Immature natural killer cell (primary cell): ENCODE measurements around the gene ELOVL3. TPM values are rescaled to one million over a fixed set of nuclear protein-coding genes. Genes with fewer than 3 reads are reported as not detected.
A peak's percentile ranks its signal among the peaks of the same experiment; 100 is the strongest.

Experiments used
- DNase-seq, 3 donors: peaks; one replicate each; pipeline ENCODE4 v3.0.0; 2022; ENCODE audit warnings: mixed read lengths in 1 of 3
- H3K27ac Mint-ChIP-seq, 6 donors: one replicate each; pipeline ENCODE4 v1.8.0; 2020; ENCODE audit warnings: mixed read lengths in 6 of 6, mild to moderate bottlenecking in 5 of 6, inconsistent platforms in 4 of 6, moderate library complexity in 3 of 6
- H3K27me3 Mint-ChIP-seq, 3 donors: one replicate each; pipeline ENCODE4 v1.8.0; 2020 to 2021; ENCODE audit warnings: low read depth in 3 of 3, mild to moderate bottlenecking in 3 of 3, mixed read lengths in 3 of 3, moderate library complexity in 3 of 3, inconsistent platforms in 1 of 3
- H3K36me3 Mint-ChIP-seq, 3 donors: one replicate each; pipeline ENCODE4 v1.8.0; 2020; ENCODE audit warnings: mixed read lengths in 3 of 3, inconsistent platforms in 2 of 3, mild to moderate bottlenecking in 2 of 3
- H3K4me1 Mint-ChIP-seq, 2 donors: one replicate each; pipeline ENCODE4 v1.8.0; 2020; ENCODE audit warnings: inconsistent platforms in 2 of 2, mild to moderate bottlenecking in 2 of 2, mixed read lengths in 2 of 2, moderate library complexity in 1 of 2
- H3K4me3 Mint-ChIP-seq, 5 donors: one replicate each; pipeline ENCODE4 v1.8.0; 2020; ENCODE audit warnings: mild to moderate bottlenecking in 5 of 5, mixed read lengths in 5 of 5, inconsistent platforms in 3 of 5, moderate library complexity in 3 of 5
- H3K9me3 Mint-ChIP-seq, 6 donors: one replicate each; pipeline ENCODE4 v1.8.0; 2020; ENCODE audit warnings: mild to moderate bottlenecking in 6 of 6, mixed read lengths in 6 of 6, inconsistent platforms in 4 of 6, moderate library complexity in 3 of 6
- polyA plus RNA-seq, 3 donors: library from polyadenylated mRNA; unstranded; fragments of 300-500 nt; fragmentation: Illumina TruSeq; gene quantifications; one replicate each; pipeline ENCODE4 v1.2.3, GENCODE V29; 2021

The ELOVL3 gene
- polyA plus RNA-seq, 3 donors from 2014 or later, result not detected

DNA sequence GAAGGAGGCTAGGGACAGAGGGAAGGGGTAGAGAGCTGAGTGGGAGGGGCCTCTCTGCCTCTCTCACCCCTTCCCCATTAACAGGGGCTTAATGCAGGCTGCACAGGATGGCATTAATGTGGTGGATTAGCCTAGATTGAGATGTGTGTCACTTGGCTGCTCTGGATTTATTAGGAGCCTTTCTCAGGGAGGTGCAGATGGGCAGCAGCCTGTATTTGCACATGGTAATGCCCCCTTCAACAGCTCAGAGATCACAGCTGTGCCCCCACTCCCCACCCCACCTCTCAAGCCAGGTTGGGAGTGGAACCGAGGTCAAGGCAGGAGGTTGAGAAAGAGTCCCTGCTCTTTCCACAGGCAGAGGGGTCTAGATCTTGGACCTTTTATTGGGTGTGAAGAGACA lies 7.9 kb downstream of the ELOVL3 start:
- H3K27me3 Mint-ChIP-seq, result peaks cover 14 to 17% (median 14%) of the 10 kb centered on the region in 3 donors
- no peaks in the 10 kb centered on the region for H3K36me3 Mint-ChIP-seq
- peaks cover 9 to 19% of the 10 kb centered on the region in 2 donors for H3K4me1 Mint-ChIP-seq
- H3K4me3 Mint-ChIP-seq, result no peak overlapping the region
- H3K27ac Mint-ChIP-seq, result no peak overlapping the region
- DNase-seq, result no peak
- no peaks in the 10 kb centered on the region for H3K9me3 Mint-ChIP-seq

DNA sequence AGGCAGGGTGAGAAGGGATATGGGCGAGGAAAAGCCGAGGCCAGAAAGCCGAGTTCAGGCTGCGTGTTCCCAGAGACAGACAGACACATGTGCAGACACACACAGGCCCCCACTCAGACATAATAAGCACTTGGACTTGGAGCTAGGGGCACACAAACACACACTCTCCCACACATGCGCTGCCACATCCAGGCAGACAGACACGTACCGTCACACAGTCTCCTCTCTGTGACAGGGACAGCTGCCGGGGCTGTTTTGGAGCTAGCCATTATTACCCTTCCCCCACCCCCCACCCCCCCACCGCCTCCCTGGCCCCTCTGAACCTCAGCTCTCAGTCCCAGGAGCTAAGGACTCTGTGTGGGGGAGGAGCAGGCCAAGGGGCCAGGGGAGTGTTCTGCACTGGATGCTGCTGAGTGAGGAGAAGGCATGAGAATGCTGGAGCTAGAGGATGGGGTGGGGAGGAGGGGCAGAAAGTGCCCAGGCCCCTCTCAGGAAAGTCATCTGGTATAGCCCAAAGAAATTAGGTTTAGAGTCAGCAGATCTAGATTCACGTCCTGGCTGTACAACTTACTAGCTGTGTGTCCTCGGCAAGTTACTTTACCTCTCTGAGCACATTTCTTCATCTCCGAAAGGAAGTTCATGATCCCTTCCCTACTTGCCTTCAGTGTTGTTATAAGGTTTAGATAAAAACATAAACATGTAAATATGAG lies 8.9 kb downstream of the ELOVL3 start:
- H3K4me3 Mint-ChIP-seq, result no peak overlapping the region
- H3K27ac Mint-ChIP-seq, result no peak overlapping the region
- DNase-seq, result no peak
- peaks cover 11 to 17% (median 13%) of the 10 kb centered on the region in 3 donors for H3K27me3 Mint-ChIP-seq
- peaks cover 4 to 12% of the 10 kb centered on the region in 2 donors for H3K4me1 Mint-ChIP-seq
- H3K9me3 Mint-ChIP-seq, result no peaks in the 10 kb centered on the region
- H3K36me3 Mint-ChIP-seq, result no peaks in the 10 kb centered on the region

DNA sequence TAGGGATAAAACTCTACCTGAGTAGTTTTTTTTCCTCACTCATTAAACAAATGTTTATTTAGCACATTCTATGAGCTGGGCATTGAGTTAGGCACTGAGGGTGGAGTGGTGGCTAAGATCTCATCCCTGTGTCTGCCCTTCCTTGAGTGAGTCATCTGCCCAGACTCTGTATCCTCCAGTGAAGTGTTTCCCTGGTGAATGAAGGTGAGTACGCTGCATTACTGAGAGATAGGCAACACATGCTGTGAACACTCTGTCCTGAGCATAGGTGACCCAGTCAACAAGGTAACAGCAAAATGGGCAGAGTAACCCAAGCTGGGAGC lies 9.5 kb downstream of the ELOVL3 start:
- no peak overlapping the region for H3K4me3 Mint-ChIP-seq
- no peak for DNase-seq
- H3K36me3 Mint-ChIP-seq, result no peaks in the 10 kb centered on the region
- H3K27me3 Mint-ChIP-seq, result peaks cover 13 to 21% (median 15%) of the 10 kb centered on the region in 3 donors
- H3K4me1 Mint-ChIP-seq, result peaks cover 0 to 12% of the 10 kb centered on the region in 2 donors
- no peaks in the 10 kb centered on the region for H3K9me3 Mint-ChIP-seq
- H3K27ac Mint-ChIP-seq, result no peak overlapping the region

- no peaks in the 10 kb centered on the region for H3K36me3 Mint-ChIP-seq
- H3K27me3 Mint-ChIP-seq, result peaks cover 15 to 21% (median 15%) of the 10 kb centered on the region in 3 donors
- H3K4me3 Mint-ChIP-seq, result no peak overlapping the region
- peaks cover 2 to 14% of the 10 kb centered on the region in 2 donors for H3K4me1 Mint-ChIP-seq
- DNase-seq, result no peak
- no peaks in the 10 kb centered on the region for H3K9me3 Mint-ChIP-seq
- H3K27ac Mint-ChIP-seq, result no peak overlapping the region
Observed at GRCh38 chr10:102236006-102236405, 9.9 kb downstream of the ELOVL3 start.

- Mint-ChIP-seq H3K9me3 (no peaks in the 10 kb centered on the region), H3K4me3 (no peak overlapping the region), H3K27ac (no peak overlapping the region), H3K4me1 (peaks cover 16 to 18% of the 10 kb centered on the region in 2 donors), H3K27me3 (peaks cover 12 to 29% (median 12%) of the 10 kb centered on the region in 3 donors), H3K36me3 (no peaks in the 10 kb centered on the region)
- no peak for DNase-seq
Observed at GRCh38 chr10:102237711-102238252, 11.7 kb downstream of the ELOVL3 start.

DNA sequence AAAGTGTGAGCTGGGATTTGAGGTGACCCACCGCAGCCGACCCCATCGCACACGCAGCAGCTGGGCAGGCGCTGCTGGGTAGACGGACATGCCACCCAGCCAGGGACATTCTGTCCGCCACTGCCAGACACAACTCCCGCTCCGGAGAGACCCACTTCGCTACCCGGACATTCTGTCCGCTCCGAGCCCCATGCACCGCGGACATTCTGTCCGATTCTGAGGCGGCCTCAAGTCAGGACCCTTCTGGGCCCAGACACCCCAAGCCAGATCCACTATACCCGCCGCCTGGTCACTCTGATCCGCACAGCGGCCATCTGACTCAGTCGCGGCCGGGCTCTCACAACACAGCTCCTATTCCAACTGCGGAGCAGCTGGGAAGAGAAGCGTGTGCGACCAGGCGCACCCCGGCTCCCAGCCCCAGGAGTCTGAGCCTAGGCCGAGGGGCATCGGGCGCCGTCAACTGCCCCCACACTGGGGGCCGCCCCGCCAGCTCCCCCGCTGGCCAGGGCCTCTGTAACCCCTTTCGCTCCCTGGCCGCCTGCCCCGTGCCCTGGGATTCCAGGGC lies 14.4 kb downstream of the ELOVL3 start:
- peaks cover 28 to 33% of the 10 kb centered on the region in 2 donors for H3K4me1 Mint-ChIP-seq
- no peaks in the 10 kb centered on the region for H3K36me3 Mint-ChIP-seq
- H3K27me3 Mint-ChIP-seq, result peaks cover 12 to 32% (median 15%) of the 10 kb centered on the region in 3 donors
- H3K4me3 Mint-ChIP-seq, result peak overlapping the region in 4 of 5 donors; percentile 19 to 87 (median 75)
- H3K27ac Mint-ChIP-seq, result no peak overlapping the region
- H3K9me3 Mint-ChIP-seq, result no peaks in the 10 kb centered on the region
- no peak for DNase-seq

DNA sequence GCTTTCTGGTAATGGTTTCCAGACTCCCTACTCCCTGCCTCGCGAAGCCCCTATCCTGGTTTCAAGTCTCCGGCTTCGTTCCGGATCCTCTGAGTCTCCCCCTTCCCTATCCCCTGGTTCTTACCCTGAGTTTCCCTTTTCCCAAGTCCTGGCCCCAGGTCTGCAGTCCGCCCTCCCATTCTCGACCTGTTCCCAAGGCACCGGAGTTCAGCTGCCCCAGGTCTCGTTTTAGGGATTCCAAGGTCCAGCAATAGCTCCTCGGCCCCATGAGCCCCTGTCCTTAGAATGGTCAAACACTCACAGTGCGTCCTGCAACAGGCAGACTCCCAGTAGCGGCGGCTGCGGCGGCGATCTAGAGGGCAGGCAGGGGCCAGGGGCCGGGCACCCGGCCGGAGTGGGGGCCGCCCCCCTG lies 14.9 kb downstream of the ELOVL3 start:
- no peak for DNase-seq
- Mint-ChIP-seq H3K27ac (no peak overlapping the region), H3K9me3 (no peaks in the 10 kb centered on the region), H3K36me3 (no peaks in the 10 kb centered on the region), H3K4me3 (peak overlapping the region; percentile 60 to 87 (median 75)), H3K4me1 (peaks cover 33 to 38% of the 10 kb centered on the region in 2 donors), H3K27me3 (peaks cover 10 to 31% (median 15%) of the 10 kb centered on the region in 3 donors)

GRCh38 chr10:102241444-102242117 lies 15.5 kb downstream of the ELOVL3 start, which contains the start of gene PITX3:
PITX3 (minus strand) TSS chr10:102241512; CDS start chr10:102232080, 9,432 bp downstream.
- peak within 1 kb of the TSS in 5 of 6 donors; percentile 2 to 61 (median 8) for H3K27ac Mint-ChIP-seq
- no peaks in the 10 kb centered on the region for H3K9me3 Mint-ChIP-seq
- peak; percentile 90 to 93 (median 91) for DNase-seq
- H3K4me1 Mint-ChIP-seq, result peaks cover 38 to 43% of the 10 kb centered on the region in 2 donors
- peak within 1 kb of the TSS; percentile 82 to 98 (median 88) for H3K4me3 Mint-ChIP-seq
- H3K27me3 Mint-ChIP-seq, result peaks cover 10 to 31% (median 15%) of the 10 kb centered on the region in 3 donors
- no peaks in the 10 kb centered on the region for H3K36me3 Mint-ChIP-seq

- peaks cover 10 to 27% (median 15%) of the 10 kb centered on the region in 3 donors for H3K27me3 Mint-ChIP-seq
- H3K4me3 Mint-ChIP-seq, result peak overlapping the region; percentile 82 to 98 (median 88)
- no peaks in the 10 kb centered on the region for H3K9me3 Mint-ChIP-seq
- H3K36me3 Mint-ChIP-seq, result no peaks in the 10 kb centered on the region
- peaks cover 44 to 48% of the 10 kb centered on the region in 2 donors for H3K4me1 Mint-ChIP-seq
- H3K27ac Mint-ChIP-seq, result peak overlapping the region in 3 of 6 donors; percentile 7 to 61 (median 8)
- DNase-seq, result no peak
Observed at GRCh38 chr10:102242118-102242485, 16.0 kb downstream of the ELOVL3 start.

GRCh38 chr10:102243309-102243708 lies 17.2 kb downstream of the ELOVL3 start:
- Mint-ChIP-seq H3K4me1 (peaks cover 56 to 60% of the 10 kb centered on the region in 2 donors), H3K36me3 (no peaks in the 10 kb centered on the region), H3K27ac (peak overlapping the region in 1 of 6 donors; percentile 67), H3K27me3 (peaks cover 10 to 27% (median 15%) of the 10 kb centered on the region in 3 donors), H3K4me3 (peak overlapping the region in 3 of 5 donors; percentile 27 to 88 (median 63)), H3K9me3 (no peaks in the 10 kb centered on the region)
- no peak for DNase-seq

DNA sequence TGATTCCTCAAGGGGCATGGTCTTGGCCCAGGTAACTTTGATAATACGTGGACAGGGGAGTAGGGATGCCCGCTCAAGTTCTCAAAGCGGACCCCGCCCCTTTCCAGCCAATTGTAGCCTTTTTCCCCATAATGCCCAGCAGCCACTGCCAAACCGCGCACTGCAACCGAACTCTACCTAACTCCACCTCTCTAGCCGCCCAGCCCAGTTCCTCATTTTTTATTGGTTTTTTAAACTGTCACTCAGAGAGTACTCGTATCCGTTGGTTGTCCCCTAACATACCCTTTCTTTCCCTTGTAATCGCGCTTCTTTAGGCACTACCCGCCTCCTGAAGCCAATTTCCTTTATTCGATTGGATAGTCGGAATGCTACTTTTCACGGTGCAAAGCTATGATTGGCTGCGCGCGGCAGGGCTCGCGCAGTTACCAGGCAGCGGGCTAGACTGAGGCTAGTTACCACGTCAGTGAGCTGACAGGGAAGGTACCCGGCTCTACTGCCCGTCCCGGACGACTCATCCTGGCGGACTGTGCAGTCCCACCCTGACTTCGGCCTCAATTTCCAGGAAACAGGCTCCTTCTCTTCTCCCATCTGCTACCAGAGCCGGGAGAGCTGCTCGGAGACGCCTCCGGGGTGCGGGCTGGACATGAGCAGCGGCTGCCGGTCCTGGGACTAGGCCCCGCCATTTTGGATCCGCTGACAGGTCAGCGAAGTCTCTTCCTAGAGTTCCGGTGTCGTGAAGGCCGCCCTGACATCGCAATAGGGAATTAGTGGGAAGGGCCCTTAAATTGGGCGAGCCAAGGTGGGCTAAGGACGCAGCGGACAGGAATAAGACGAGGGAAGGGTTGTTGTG lies 19.2 kb downstream of the ELOVL3 start, which contains the start of gene GBF1:
TSS of gene GBF1 (plus strand) at position 451 of the 850 bp plus-strand sequence. CDS start 13,407 bp downstream, outside the sequence.
- peaks cover 61 to 67% of the 10 kb centered on the region in 2 donors for H3K4me1 Mint-ChIP-seq
- H3K9me3 Mint-ChIP-seq, result no peaks in the 10 kb centered on the region
- H3K4me3 Mint-ChIP-seq, result peak within 1 kb of the TSS; percentile 97 to 100 (median 98)
- DNase-seq, result peak; percentile 96 to 97 (median 97)
- peaks cover 10 to 20% (median 14%) of the 10 kb centered on the region in 3 donors for H3K27me3 Mint-ChIP-seq
- H3K36me3 Mint-ChIP-seq, result no peaks in the 10 kb centered on the region
- H3K27ac Mint-ChIP-seq, result peak within 1 kb of the TSS; percentile 95 to 99 (median 98)

GRCh38 chr10:102245932-102246251 lies 19.8 kb downstream of the ELOVL3 start:
- Mint-ChIP-seq H3K9me3 (no peaks in the 10 kb centered on the region), H3K4me1 (peaks cover 58 to 66% of the 10 kb centered on the region in 2 donors), H3K27ac (peak overlapping the region; percentile 95 to 99 (median 98)), H3K27me3 (peaks cover 9 to 18% (median 9%) of the 10 kb centered on the region in 3 donors), H3K4me3 (peak overlapping the region; percentile 97 to 100 (median 98)), H3K36me3 (no peaks in the 10 kb centered on the region)
- no peak for DNase-seq

DNA sequence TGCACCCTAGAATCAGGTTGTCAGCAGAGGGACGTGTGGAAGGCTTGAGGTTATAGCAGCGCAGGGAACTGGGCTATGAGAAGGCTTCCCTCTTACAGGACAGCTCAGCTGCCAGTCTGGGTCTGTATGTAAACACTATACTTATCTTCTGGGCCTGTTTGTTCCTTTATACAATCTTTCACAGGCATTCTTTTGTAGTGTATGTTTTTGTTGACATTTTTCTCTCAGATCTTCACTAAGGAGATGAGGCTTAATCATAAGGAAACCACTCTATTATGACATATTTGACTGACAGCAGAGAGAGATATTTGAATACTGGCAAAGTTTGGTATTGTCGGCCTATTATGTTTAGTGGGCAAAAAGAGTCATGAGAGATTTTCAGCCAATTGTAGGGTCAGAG lies 20.2 kb downstream of the ELOVL3 start:
- peak overlapping the region; percentile 97 to 100 (median 98) for H3K4me3 Mint-ChIP-seq
- peaks cover 56 to 63% of the 10 kb centered on the region in 2 donors for H3K4me1 Mint-ChIP-seq
- H3K36me3 Mint-ChIP-seq, result no peaks in the 10 kb centered on the region
- H3K9me3 Mint-ChIP-seq, result no peaks in the 10 kb centered on the region
- H3K27ac Mint-ChIP-seq, result peak overlapping the region; percentile 95 to 99 (median 98)
- H3K27me3 Mint-ChIP-seq, result peaks cover 7 to 18% (median 7%) of the 10 kb centered on the region in 3 donors
- no peak for DNase-seq
